ENCODE data around the gene BRAF. TPM values are rescaled to one million over a fixed set of nuclear protein-coding genes. Genes with fewer than 3 reads are reported as not detected.

The BRAF gene
- total RNA-seq, 2 donors from 2014 or later = 19.8 to 24.7 TPM

GRCh38 chr7:140691376-140692045, 233.2 kb downstream of the BRAF start:
- Histone ChIP-seq H3K36me3 (no peaks in the 10 kb centered on the region), H3K27ac (no peak overlapping the region), H3K4me3 (no peak overlapping the region), H3K9ac (ENCODE audit: low read depth in 2 of 2, low read length in 2 of 2) (no peak overlapping the region), H3K4me1 (no peaks in the 10 kb centered on the region), H3K27me3 (no peaks in the 10 kb centered on the region), H3K9me3 (no peaks in the 10 kb centered on the region)
- no peak for TF ChIP-seq CTCF (IDR thresholded peaks at IDR 0.05)
- no peak for DNase-seq
- intact Hi-C loops (cut with DNase I) = no loop called here

DNA sequence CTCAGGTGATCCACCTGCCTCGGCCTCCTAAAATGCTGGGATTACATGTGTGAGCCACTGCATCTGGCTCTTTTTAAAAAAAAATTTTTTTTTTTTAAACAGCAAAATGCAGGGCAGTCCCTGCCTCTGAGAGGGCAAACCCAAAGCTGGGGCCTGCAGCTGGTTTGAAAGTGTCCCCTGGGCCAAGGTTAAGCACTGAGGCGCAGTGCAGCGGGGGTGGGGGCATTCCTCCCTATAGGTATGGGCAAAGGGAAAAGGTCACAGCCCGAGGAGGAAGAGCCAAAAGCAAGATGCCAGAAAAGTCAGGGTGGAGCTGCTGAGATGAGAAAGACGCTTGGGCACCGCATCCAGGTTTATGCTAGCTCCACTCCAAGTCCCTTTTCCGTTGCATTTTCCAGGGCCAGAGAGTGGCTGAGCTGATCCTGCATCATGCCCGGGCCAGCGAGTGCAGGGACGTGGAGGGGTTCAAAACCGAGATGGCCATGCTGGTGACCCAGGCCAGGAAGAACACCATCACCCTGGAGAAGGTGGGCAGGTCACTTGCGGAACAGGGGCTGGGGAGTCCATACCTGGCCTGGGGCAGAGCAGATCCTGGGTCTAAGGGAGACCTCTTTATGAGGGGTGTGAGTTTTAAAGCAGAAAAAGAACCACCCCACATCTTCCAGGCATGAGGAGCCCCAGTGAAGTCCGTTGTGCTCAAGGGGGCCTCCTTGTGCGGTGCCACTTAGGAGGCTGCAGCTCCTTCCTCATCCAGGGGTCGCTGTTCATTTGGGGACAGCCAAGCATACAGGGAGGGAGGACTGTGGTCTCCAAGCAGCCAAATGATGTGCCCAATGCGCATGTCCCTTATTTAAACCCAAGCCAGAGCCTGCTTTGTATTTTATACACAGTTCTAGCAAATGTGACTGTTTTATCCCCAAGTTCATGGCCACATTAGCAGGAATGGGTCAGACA, 235.3 kb downstream of the BRAF start:
- Histone ChIP-seq H3K27me3 (no peaks in the 10 kb centered on the region), H3K4me1 (no peaks in the 10 kb centered on the region), H3K9ac (ENCODE audit: low read depth in 2 of 2, low read length in 2 of 2) (no peak overlapping the region), H3K4me3 (no peak overlapping the region), H3K36me3 (no peaks in the 10 kb centered on the region), H3K9me3 (no peaks in the 10 kb centered on the region), H3K27ac (no peak overlapping the region)
- no peak for DNase-seq
- no peak for TF ChIP-seq CTCF (IDR thresholded peaks at IDR 0.05)
- intact Hi-C loops (cut with DNase I) = no loop called here

DNA sequence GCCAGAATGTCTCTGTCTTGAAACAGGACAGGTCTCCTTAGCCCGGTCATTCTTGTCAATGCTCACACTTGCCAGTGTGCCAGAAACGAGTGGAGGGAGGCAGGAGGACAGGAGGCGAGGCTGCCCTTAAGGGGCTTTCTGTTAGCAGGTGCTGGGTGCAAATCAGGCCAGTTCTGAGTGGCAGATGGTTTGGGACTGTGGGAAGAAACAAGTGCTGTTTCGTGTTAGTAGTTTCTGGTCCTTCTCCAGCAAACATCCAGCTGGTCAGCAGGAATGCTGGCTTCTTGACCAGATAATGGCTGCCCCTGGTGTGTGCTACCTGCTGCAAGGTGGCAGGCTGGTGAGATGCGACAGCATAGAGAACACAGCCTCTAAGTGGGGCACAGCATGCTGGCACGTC, 236.4 kb downstream of the BRAF start:
- Histone ChIP-seq H3K9ac (ENCODE audit: low read depth in 2 of 2, low read length in 2 of 2) (no peak overlapping the region), H3K4me3 (no peak overlapping the region), H3K36me3 (no peaks in the 10 kb centered on the region), H3K9me3 (no peaks in the 10 kb centered on the region), H3K27ac (no peak overlapping the region), H3K4me1 (no peaks in the 10 kb centered on the region), H3K27me3 (no peaks in the 10 kb centered on the region)
- intact Hi-C loops (cut with DNase I) = no loop called here
- no peak for TF ChIP-seq CTCF (IDR thresholded peaks at IDR 0.05)
- no peak for DNase-seq

- Histone ChIP-seq H3K4me3 (no peak overlapping the region), H3K27ac (no peak overlapping the region), H3K36me3 (no peaks in the 10 kb centered on the region), H3K9ac (ENCODE audit: low read depth in 2 of 2, low read length in 2 of 2) (no peak overlapping the region), H3K4me1 (no peaks in the 10 kb centered on the region), H3K9me3 (no peaks in the 10 kb centered on the region), H3K27me3 (no peaks in the 10 kb centered on the region)
- DNase-seq = no peak
- TF ChIP-seq CTCF (IDR thresholded peaks at IDR 0.05) = no peak
- intact Hi-C loops (cut with DNase I) = no loop called here
Measured at GRCh38 chr7:140686921-140687320, 237.8 kb downstream of the BRAF start.

- TF ChIP-seq CTCF (IDR thresholded peaks at IDR 0.05) = no peak
- no peak overlapping the region for H3K9ac ChIP-seq (ENCODE audit: low read depth in 2 of 2, low read length in 2 of 2)
- H3K27me3 ChIP-seq = no peaks in the 10 kb centered on the region
- no peak for DNase-seq
- H3K4me3 ChIP-seq = no peak overlapping the region
- no peaks in the 10 kb centered on the region for H3K4me1 ChIP-seq
- no peak overlapping the region for H3K27ac ChIP-seq
- intact Hi-C loops (cut with DNase I) = no loop called here
- no peaks in the 10 kb centered on the region for H3K36me3 ChIP-seq
- H3K9me3 ChIP-seq = no peaks in the 10 kb centered on the region
Measured at GRCh38 chr7:140685407-140686087, 239.2 kb downstream of the BRAF start.
